ENCODE measurements around the gene ASCL2. TPM values are rescaled to one million over a fixed set of nuclear protein-coding genes. Genes with fewer than 3 reads are reported as not detected.

Gene ASCL2
- total RNA-seq, 2 experiments from 2014 or later: not detected

- ChIA-PET CTCF (ENCODE audit: unreplicated experiment) (no interaction called here), POLR2A (no interaction called here)
- Histone ChIP-seq H4K20me1 (ENCODE audit: insufficient read depth, low read length) (no peaks in the 10 kb centered on the region), H3K27ac (ENCODE audit: low read depth, low read length, poor library complexity, severe bottlenecking) (no peak overlapping the region), H3K4me3 (ENCODE audit: low read depth, low read length, poor library complexity, severe bottlenecking) (no peak overlapping the region), H3K4me2 (ENCODE audit: low read length) (no peak overlapping the region), H3K4me1 (ENCODE audit: insufficient read depth, low read length, poor library complexity, severe bottlenecking) (peaks cover under 1% of the 10 kb centered on the region), H2AFZ (ENCODE audit: low read length) (no peak overlapping the region), H3K9me3 (ENCODE audit: low read length) (no peaks in the 10 kb centered on the region), H3K79me2 (ENCODE audit: insufficient read depth, low read depth, low read length) (no peaks in the 10 kb centered on the region), H3K36me3 (ENCODE audit: insufficient read depth, low read length) (no peaks in the 10 kb centered on the region), H3K9me2 (ENCODE audit: insufficient read depth, low read length) (no peaks in the 10 kb centered on the region)
- no peak for DNase-seq (ENCODE audit: low spot score)
- TF ChIP-seq EZH2phosphoT487 (IDR thresholded peaks at IDR 0.05; ENCODE audit: borderline replicate concordance, low read depth, low read length): no peak
- no peak for TF ChIP-seq CTCF (conservative IDR thresholded peaks at IDR 0.05; ENCODE audit: low read length)
- intact Hi-C loops (cut with micrococcal nuclease; ENCODE audit: unreplicated experiment): no loop called here
- no TSS peak for BruUV-seq (replicated peaks)
Measured at GRCh38 chr11:2271077-2271326, 614 bp upstream of the ASCL2 start.

GRCh38 chr11:2269601-2270321 lies 627 bp downstream of the ASCL2 start:
- no peaks in the 10 kb centered on the region for H3K9me2 ChIP-seq (ENCODE audit: insufficient read depth, low read length)
- no TSS peak for BruUV-seq (replicated peaks)
- no peaks in the 10 kb centered on the region for H3K36me3 ChIP-seq (ENCODE audit: insufficient read depth, low read length)
- peaks cover 11% of the 10 kb centered on the region for H3K4me1 ChIP-seq (ENCODE audit: insufficient read depth, low read length, poor library complexity, severe bottlenecking)
- H3K27ac ChIP-seq (ENCODE audit: low read depth, low read length, poor library complexity, severe bottlenecking): no peak overlapping the region
- H3K4me3 ChIP-seq (ENCODE audit: low read depth, low read length, poor library complexity, severe bottlenecking): no peak overlapping the region
- H3K4me2 ChIP-seq (ENCODE audit: low read length): no peak overlapping the region
- no peak for DNase-seq (ENCODE audit: low spot score)
- H3K9me3 ChIP-seq (ENCODE audit: low read length): no peaks in the 10 kb centered on the region
- intact Hi-C loops (cut with micrococcal nuclease; ENCODE audit: unreplicated experiment): no loop called here
- no peaks in the 10 kb centered on the region for H3K79me2 ChIP-seq (ENCODE audit: insufficient read depth, low read depth, low read length)
- TF ChIP-seq CTCF (conservative IDR thresholded peaks at IDR 0.05; ENCODE audit: low read length) (no peak), EZH2phosphoT487 (IDR thresholded peaks at IDR 0.05; ENCODE audit: borderline replicate concordance, low read depth, low read length) (no peak)
- ChIA-PET POLR2A (no interaction called here), CTCF (ENCODE audit: unreplicated experiment) (no interaction called here)
- no peak overlapping the region for H2AFZ ChIP-seq (ENCODE audit: low read length)
- no peaks in the 10 kb centered on the region for H4K20me1 ChIP-seq (ENCODE audit: insufficient read depth, low read length)

- no peak for TF ChIP-seq CTCF (conservative IDR thresholded peaks at IDR 0.05; ENCODE audit: low read length)
- TF ChIP-seq EZH2phosphoT487 (IDR thresholded peaks at IDR 0.05; ENCODE audit: borderline replicate concordance, low read depth, low read length): no peak
- peak overlapping the region; percentile 40 for H3K4me3 ChIP-seq (ENCODE audit: low read depth, low read length, poor library complexity, severe bottlenecking)
- BruUV-seq (replicated peaks): no TSS peak
- no peak overlapping the region for H3K27ac ChIP-seq (ENCODE audit: low read depth, low read length, poor library complexity, severe bottlenecking)
- no peaks in the 10 kb centered on the region for H3K9me2 ChIP-seq (ENCODE audit: insufficient read depth, low read length)
- H3K79me2 ChIP-seq (ENCODE audit: insufficient read depth, low read depth, low read length): no peaks in the 10 kb centered on the region
- no peak for DNase-seq (ENCODE audit: low spot score)
- H3K9me3 ChIP-seq (ENCODE audit: low read length): no peaks in the 10 kb centered on the region
- intact Hi-C loops (cut with micrococcal nuclease; ENCODE audit: unreplicated experiment): no loop called here
- peaks cover 11% of the 10 kb centered on the region for H3K4me1 ChIP-seq (ENCODE audit: insufficient read depth, low read length, poor library complexity, severe bottlenecking)
- ChIA-PET CTCF (ENCODE audit: unreplicated experiment) (no interaction called here), POLR2A (no interaction called here)
- H2AFZ ChIP-seq (ENCODE audit: low read length): no peak overlapping the region
- H3K4me2 ChIP-seq (ENCODE audit: low read length): peak overlapping the region; percentile 47; the same call in 1 of the 2 replicates
- no peaks in the 10 kb centered on the region for H3K36me3 ChIP-seq (ENCODE audit: insufficient read depth, low read length)
- H4K20me1 ChIP-seq (ENCODE audit: insufficient read depth, low read length): no peaks in the 10 kb centered on the region
Measured at GRCh38 chr11:2268729-2269600, 1.4 kb downstream of the ASCL2 start.
